Neuronal stem cell (in vitro differentiated cells): ENCODE data around the gene RAB34. TPM values are rescaled to one million over a fixed set of nuclear protein-coding genes. Genes with fewer than 3 reads are reported as not detected.

ENCODE experiments used
- DNase-seq: peaks from one replicate; pipeline ENCODE4 v3.0.0-alpha.2; 2013; ENCODE audit warnings: low spot score
- H2AFZ ChIP-seq: one replicate; pipeline ENCODE4 v1.6.1; 2013; ENCODE audit warnings: mild to moderate bottlenecking, low read length, inconsistent platforms
- H2AK5ac ChIP-seq: 2 replicates; pipeline ENCODE4 v1.6.1; 2013; ENCODE audit warnings: low read depth, mild to moderate bottlenecking, inconsistent platforms, low read length, moderate library complexity, mixed read lengths
- H2BK120ac ChIP-seq: 2 replicates; pipeline ENCODE4 v1.6.1; 2013; ENCODE audit warnings: low read depth, mild to moderate bottlenecking, inconsistent platforms, low read length, moderate library complexity, mixed read lengths
- H2BK12ac ChIP-seq: one replicate; pipeline ENCODE4 v1.6.1; 2013; ENCODE audit warnings: low read length, inconsistent platforms
- H2BK15ac ChIP-seq: 2 replicates; pipeline ENCODE4 v1.6.1; 2013; ENCODE audit warnings: mild to moderate bottlenecking, low read length, inconsistent platforms, mixed read lengths
- H2BK5ac ChIP-seq: one replicate; pipeline ENCODE4 v1.6.1; 2013; ENCODE audit warnings: inconsistent platforms, mild to moderate bottlenecking, low read length, moderate library complexity
- H3K14ac ChIP-seq: one replicate; pipeline ENCODE4 v1.6.1; 2013; ENCODE audit warnings: low read length, inconsistent platforms
- H3K18ac ChIP-seq: 2 replicates; pipeline ENCODE4 v1.6.1; 2013; ENCODE audit warnings: low read length, inconsistent platforms
- H3K23ac ChIP-seq: 2 replicates; pipeline ENCODE4 v1.6.1; 2013; ENCODE audit warnings: low read depth, mild to moderate bottlenecking, mixed read lengths, low read length, inconsistent platforms; ENCODE audit not compliant: poor library complexity
- H3K27ac ChIP-seq: replicated peaks from 3 replicates; pipeline ENCODE4 v1.5.1; 2013; ENCODE audit warnings: low read length, inconsistent platforms
- H3K27me3 ChIP-seq, 3 experiments: 2 replicates each; pipeline ENCODE4 v1.6.1; 2013; ENCODE audit warnings: low read length in 3 of 3, mild to moderate bottlenecking in 2 of 3, inconsistent platforms in 1 of 3, low read depth in 1 of 3, mixed read lengths in 1 of 3, moderate library complexity in 1 of 3; ENCODE audit not compliant: control insufficient read depth in 3 of 3, insufficient read depth in 3 of 3
- H3K36me3 ChIP-seq, 2 donors: replicated peaks in 1 of 2; 2 replicates each; pipeline ENCODE4 v1.6.1; 2013; ENCODE audit warnings: low read length in 2 of 2; ENCODE audit not compliant: control insufficient read depth in 2 of 2, insufficient read depth in 2 of 2
- H3K4ac ChIP-seq: 2 replicates; pipeline ENCODE4 v1.6.1; 2013; ENCODE audit warnings: inconsistent platforms, mild to moderate bottlenecking, low read length, moderate library complexity
- H3K4me1 ChIP-seq, 2 donors: 1 replicate in 1 of 2; 2 replicates in 1 of 2; pipeline ENCODE4 v1.6.1; 2013; ENCODE audit warnings: low read length in 2 of 2, low read depth in 1 of 2; ENCODE audit not compliant: control insufficient read depth in 2 of 2, insufficient read depth in 1 of 2
- H3K4me2 ChIP-seq: one replicate; pipeline ENCODE4 v1.6.1; 2013; ENCODE audit warnings: mild to moderate bottlenecking, low read length, inconsistent platforms; ENCODE audit not compliant: insufficient read depth, poor library complexity, severe bottlenecking
- H3K4me3 ChIP-seq, 2 donors: 2 replicates each; pipeline ENCODE4 v1.5.1; 2013; ENCODE audit warnings: low read length in 2 of 2, mild to moderate bottlenecking in 2 of 2, inconsistent platforms in 1 of 2, moderate library complexity in 1 of 2
- H3K79me1 ChIP-seq: one replicate; pipeline ENCODE4 v1.6.1; 2013; ENCODE audit warnings: low read depth, mild to moderate bottlenecking, inconsistent platforms, low read length, moderate library complexity
- H3K9ac ChIP-seq: one replicate; pipeline ENCODE4 v1.6.1; 2013; ENCODE audit warnings: mild to moderate bottlenecking, low read depth, low read length, inconsistent platforms; ENCODE audit not compliant: poor library complexity
- H3K9me3 ChIP-seq, 2 donors: replicated peaks in 1 of 2; 2 replicates each; pipeline versions ENCODE3 to v1.6.1; 2013; ENCODE audit warnings: low read length in 2 of 2, mild to moderate bottlenecking in 2 of 2, inconsistent platforms in 1 of 2, low read depth in 1 of 2, mixed read lengths in 1 of 2, moderate library complexity in 1 of 2; ENCODE audit not compliant: control insufficient read depth in 2 of 2, insufficient read depth in 1 of 2
- H4K8ac ChIP-seq: one replicate; pipeline ENCODE4 v1.6.1; 2013; ENCODE audit warnings: low read depth, mild to moderate bottlenecking, inconsistent platforms, low read length, moderate library complexity
- H4K91ac ChIP-seq: one replicate; pipeline ENCODE4 v1.6.1; 2013; ENCODE audit warnings: low read length, low read depth, mild to moderate bottlenecking, inconsistent platforms; ENCODE audit not compliant: poor library complexity
- whole genome bisulfite sequencing, 2 donors: extraction: QIAGEN DNeasy Blood & Tissue Kit; methylation state at CpG; one replicate each; pipeline ENCODE4 v1.1.7; 2013; ENCODE audit warnings: missing lambda C conversion rate in 2 of 2, mixed read lengths in 1 of 2; ENCODE audit not compliant: insufficient read length in 2 of 2, insufficient replicate concordance in 1 of 2; ENCODE audit errors: extremely low coverage in 2 of 2; 5-methylcytosine and 5-hydroxymethylcytosine counted together
- polyA plus RNA-seq, 2 experiments: library from polyadenylated mRNA; stranded (reverse); fragments of 200-250 nt; gene quantifications; one replicate each; pipeline ENCODE4 v1.2.3, GENCODE V29; 2013

The RAB34 gene, protein sequence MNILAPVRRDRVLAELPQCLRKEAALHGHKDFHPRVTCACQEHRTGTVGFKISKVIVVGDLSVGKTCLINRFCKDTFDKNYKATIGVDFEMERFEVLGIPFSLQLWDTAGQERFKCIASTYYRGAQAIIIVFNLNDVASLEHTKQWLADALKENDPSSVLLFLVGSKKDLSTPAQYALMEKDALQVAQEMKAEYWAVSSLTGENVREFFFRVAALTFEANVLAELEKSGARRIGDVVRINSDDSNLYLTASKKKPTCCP
- polyA plus RNA-seq (2013, experiment 1 of 2) = 76.6 TPM
- polyA plus RNA-seq (2013, experiment 2 of 2) = 73.6 TPM

DNA sequence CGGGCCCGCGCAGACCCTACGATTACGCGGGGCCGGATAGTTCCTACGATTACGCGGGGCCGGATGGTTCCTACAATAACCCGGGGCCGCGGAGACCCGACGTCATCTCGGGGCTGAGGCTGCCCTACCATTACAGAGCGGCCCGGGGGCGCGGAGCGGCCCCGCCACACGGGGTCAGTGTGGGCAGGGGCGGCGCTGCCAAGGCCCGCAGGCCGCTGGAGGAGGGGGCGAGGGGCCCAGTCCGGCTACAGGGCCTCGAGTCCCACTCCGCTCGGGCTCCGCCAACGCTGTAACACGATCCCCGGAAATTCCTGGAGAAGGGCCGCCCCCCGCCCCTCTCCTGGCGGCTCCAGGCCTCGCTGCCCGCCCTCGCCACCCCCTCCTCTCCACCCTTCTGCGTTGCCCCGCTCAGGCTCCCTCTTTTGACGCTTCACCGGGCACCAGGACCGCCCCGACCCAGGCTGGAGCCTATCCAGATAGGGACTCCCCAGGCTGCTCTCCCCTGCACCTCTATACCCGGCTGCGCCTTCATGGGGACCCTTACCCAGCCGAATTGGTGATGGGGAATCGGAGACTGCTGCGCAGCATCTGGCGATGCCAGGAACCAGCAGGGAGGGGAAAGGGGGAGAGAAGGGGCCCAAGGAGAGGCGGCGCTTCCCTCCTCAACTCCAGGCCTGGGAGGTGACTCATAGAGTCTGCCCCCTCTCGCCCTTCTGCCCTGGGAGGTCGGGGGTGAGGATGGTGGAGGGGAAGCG, at the start of gene RAB34:
RAB34 (minus strand) TSS at position 291 of the 755 bp plus-strand sequence. CDS start 602 bp downstream, outside the sequence.
- no peaks in the 10 kb centered on the region for H3K9me3 ChIP-seq
- H3K36me3 ChIP-seq = peaks cover 31 to 62% of the 10 kb centered on the region in 2 donors
- peaks cover 20 to 33% of the 10 kb centered on the region in 2 donors for H3K4me1 ChIP-seq
- peak within 1 kb of the TSS; percentile 80 for H3K4me2 ChIP-seq
- WGBS, 2 donors = no CpG with 5 or more reads among the region's 60 CpGs
- peak within 1 kb of the TSS; percentile 93 for H3K27ac ChIP-seq
- H3K4me3 ChIP-seq = peak within 1 kb of the TSS; percentile 89 to 92
- peak within 1 kb of the TSS; percentile 97 for H3K18ac ChIP-seq
- peak within 1 kb of the TSS; percentile 28 for H3K14ac ChIP-seq
- H2AFZ ChIP-seq = peak within 1 kb of the TSS; percentile 87
- H2BK12ac ChIP-seq = peak within 1 kb of the TSS; percentile 78
- DNase-seq = peak; percentile 92
- H4K91ac ChIP-seq = peak within 1 kb of the TSS; percentile 73
- no peaks in the 10 kb centered on the region for H3K27me3 ChIP-seq
- H2BK5ac ChIP-seq = peak within 1 kb of the TSS; percentile 70
- peak within 1 kb of the TSS; percentile 97 for H3K9ac ChIP-seq
- H2AK5ac ChIP-seq = peak within 1 kb of the TSS; percentile 54
- peaks cover 10% of the 10 kb centered on the region for H3K79me1 ChIP-seq
- peak within 1 kb of the TSS; percentile 53 for H3K23ac ChIP-seq
- H3K4ac ChIP-seq = peak within 1 kb of the TSS; percentile 39
- H2BK15ac ChIP-seq = peak within 1 kb of the TSS; percentile 96
- peak within 1 kb of the TSS; percentile 93 for H4K8ac ChIP-seq
- H2BK120ac ChIP-seq = peak within 1 kb of the TSS; percentile 58

DNA sequence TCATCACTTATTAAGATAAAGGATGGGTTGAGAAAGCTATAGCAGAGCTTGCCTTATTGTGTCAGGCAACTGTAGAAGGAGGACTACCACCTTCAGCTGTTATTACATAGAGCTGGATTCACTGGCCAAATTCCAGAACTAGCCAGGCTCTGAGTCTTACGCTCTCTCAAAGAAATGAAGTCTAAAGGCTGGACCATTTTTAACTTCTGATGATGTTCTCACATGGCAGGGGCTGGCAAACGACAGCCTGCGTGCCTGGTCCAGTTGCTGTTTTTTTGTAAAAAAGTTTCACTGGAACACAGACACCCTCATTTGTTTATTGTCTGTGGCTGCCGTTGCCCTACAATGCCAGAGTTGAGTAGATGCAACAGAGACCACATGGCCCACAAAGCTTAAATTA, 47.4 kb upstream of the RAB34 start:
- Histone ChIP-seq H3K4me1 (peaks cover 11 to 15% of the 10 kb centered on the region in 2 donors), H2BK120ac (no peak overlapping the region), H3K9ac (no peak overlapping the region), H3K23ac (no peak overlapping the region), H3K14ac (no peak overlapping the region), H3K18ac (no peak overlapping the region), H3K4me3 (no peak overlapping the region), H2BK12ac (no peak overlapping the region), H2BK5ac (no peak overlapping the region), H3K4ac (no peak overlapping the region), H3K79me1 (no peaks in the 10 kb centered on the region), H2AK5ac (no peak overlapping the region), H3K4me2 (no peak overlapping the region), H2BK15ac (no peak overlapping the region), H3K36me3 (peaks cover 9 to 38% of the 10 kb centered on the region in 2 donors), H3K27me3 (no peaks in the 10 kb centered on the region), H3K9me3 (no peaks in the 10 kb centered on the region), H2AFZ (no peak overlapping the region), H4K8ac (no peak overlapping the region), H4K91ac (no peak overlapping the region), H3K27ac (no peak overlapping the region)
- WGBS, 2 donors = no CpG with 5 or more reads among the region's 4 CpGs
- no peak for DNase-seq

DNA sequence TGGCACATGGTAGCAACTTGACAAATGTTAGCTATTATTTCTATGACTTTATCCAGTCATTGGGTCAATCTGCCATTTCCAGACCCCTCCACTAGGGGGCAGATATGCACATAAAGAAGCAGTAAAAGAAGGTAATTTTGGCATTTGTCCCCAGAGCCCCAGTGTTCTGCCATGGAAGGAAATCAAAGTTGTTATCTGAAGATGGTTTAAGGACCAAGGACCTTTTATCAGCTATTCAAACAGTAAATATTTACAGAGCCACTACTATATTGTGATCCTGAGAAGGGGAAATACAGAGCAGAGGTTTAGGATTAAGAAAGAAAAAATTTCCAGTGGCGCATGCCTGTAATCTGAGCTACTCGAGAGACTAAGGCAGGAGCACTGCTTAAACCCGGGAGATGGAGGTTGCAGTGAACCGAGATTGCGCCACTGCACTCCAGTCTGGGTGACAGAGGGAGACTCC, 46.2 kb upstream of the RAB34 start:
- no peak overlapping the region for H3K9ac ChIP-seq
- no peak overlapping the region for H2BK5ac ChIP-seq
- H3K79me1 ChIP-seq = no peaks in the 10 kb centered on the region
- H3K4ac ChIP-seq = no peak overlapping the region
- no peaks in the 10 kb centered on the region for H3K27me3 ChIP-seq
- H3K18ac ChIP-seq = no peak overlapping the region
- no peak overlapping the region for H3K14ac ChIP-seq
- H3K4me1 ChIP-seq = peaks cover 11 to 15% of the 10 kb centered on the region in 2 donors
- H2BK15ac ChIP-seq = no peak overlapping the region
- H2AFZ ChIP-seq = no peak overlapping the region
- no peak overlapping the region for H4K91ac ChIP-seq
- H3K36me3 ChIP-seq = peaks cover 15 to 50% of the 10 kb centered on the region in 2 donors
- no peak overlapping the region for H4K8ac ChIP-seq
- no peak for DNase-seq
- no peak overlapping the region for H2BK12ac ChIP-seq
- no peak overlapping the region for H2BK120ac ChIP-seq
- no peak overlapping the region for H3K27ac ChIP-seq
- no peak overlapping the region for H3K23ac ChIP-seq
- H3K4me2 ChIP-seq = no peak overlapping the region
- H3K4me3 ChIP-seq = no peak overlapping the region
- H3K9me3 ChIP-seq = no peaks in the 10 kb centered on the region
- no CpG with 5 or more reads among the region's 5 CpGs for WGBS, 2 donors
- no peak overlapping the region for H2AK5ac ChIP-seq
